ENCODE data around the gene PRR19.

PRR19 gene

DNA sequence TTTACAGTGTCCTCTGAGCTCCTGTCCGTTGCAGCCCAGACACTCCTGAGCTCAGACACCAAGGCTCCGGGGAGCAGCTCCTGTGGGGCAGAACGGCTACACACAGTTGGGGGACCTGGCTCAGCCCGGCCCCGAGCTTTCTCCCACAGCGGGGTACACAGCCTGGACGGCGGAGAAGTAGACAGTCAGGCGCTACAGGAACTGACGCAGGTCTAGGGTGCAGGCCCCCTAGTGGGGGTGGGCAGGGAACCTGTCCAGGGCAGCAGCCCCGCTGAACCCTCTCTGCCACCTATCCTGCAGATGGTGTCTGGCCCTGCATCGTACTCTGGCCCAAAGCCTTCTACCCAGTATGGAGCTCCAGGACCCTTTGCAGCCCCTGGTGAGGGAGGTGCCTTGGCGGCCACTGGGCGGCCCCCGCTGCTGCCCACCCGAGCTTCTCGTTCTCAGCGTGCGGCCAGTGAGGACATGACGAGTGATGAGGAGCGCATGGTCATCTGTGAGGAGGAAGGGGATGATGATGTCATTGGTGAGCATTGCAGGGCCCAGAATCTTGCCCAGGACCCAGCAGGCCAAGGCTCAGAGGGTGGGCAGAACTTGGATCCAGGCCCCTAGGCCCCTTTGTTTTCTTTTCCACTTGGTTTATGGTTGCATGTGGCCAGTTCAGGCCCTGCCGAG, 12.9 kb upstream of the PRR19 start:
- H3K4me1 ChIP-seq: peaks cover 74% of the 10 kb centered on the region
- H3K4me2 ChIP-seq: no peak overlapping the region
- peaks cover 94% of the 10 kb centered on the region for H4K20me1 ChIP-seq
- H3K9me3 ChIP-seq: no peaks in the 10 kb centered on the region
- TF ChIP-seq Cebpa-rat (IDR thresholded peaks at IDR 0.05): no peak
- H3K27ac ChIP-seq: no peak overlapping the region; the same call in 1 of the 2 replicates
- no peak overlapping the region for H3K4me3 ChIP-seq
- H3K27me3 ChIP-seq: no peaks in the 10 kb centered on the region
- H3K9ac ChIP-seq: no peak overlapping the region
- peaks cover 73% of the 10 kb centered on the region for H3K36me3 ChIP-seq

DNA sequence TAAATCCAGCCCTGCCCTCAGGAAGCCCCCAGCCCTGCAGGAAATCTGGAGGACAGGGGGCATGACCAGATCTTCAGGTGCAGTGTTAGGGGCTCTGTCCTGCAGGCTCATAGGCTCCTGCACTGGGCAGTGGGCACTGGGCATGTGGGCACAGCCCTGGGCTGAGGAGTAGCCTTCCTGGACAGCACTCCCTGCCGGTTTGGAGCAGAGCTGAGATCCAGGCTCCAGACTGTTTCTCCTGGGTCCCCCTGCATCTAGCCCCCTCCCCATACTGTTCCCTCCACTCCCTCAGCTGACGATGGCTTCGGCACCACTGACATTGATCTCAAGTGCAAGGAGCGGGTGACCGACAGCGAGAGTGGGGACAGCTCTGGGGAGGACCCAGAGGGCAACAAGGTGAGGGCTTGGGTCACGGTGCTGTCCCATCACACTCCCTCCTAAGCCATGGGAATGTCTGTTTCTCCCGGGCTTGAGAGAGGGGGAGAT, 12.3 kb upstream of the PRR19 start:
- no peaks in the 10 kb centered on the region for H3K9me3 ChIP-seq
- no peak overlapping the region for H3K4me3 ChIP-seq
- TF ChIP-seq Cebpa-rat (IDR thresholded peaks at IDR 0.05): no peak
- H3K27me3 ChIP-seq: no peaks in the 10 kb centered on the region
- H3K27ac ChIP-seq: peak overlapping the region; percentile 52; the same call in 1 of the 2 replicates
- H3K4me1 ChIP-seq: peaks cover 73% of the 10 kb centered on the region
- H4K20me1 ChIP-seq: peaks cover 98% of the 10 kb centered on the region
- H3K36me3 ChIP-seq: peaks cover 79% of the 10 kb centered on the region
- H3K4me2 ChIP-seq: peak overlapping the region; percentile 80
- peak overlapping the region; percentile 37; the same call in 1 of the 2 replicates for H3K9ac ChIP-seq

DNA sequence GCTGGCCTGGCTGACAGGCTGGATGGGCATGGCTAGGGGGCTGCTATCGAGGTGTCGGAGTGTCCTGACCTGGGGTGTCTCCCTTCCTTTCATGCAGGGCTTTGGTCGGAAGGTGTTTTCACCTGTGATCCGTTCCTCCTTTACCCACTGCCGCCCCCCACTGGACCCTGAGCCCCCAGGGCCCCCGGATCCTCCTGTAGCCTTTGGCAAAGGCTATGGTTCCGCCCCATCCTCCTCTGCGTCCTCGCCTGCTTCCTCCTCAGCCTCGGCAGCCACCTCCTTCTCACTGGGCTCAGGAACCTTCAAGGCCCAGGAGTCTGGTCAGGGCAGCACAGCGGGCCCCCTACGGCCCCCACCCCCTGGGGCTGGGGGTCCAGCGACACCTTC, 11.8 kb upstream of the PRR19 start:
- H3K4me1 ChIP-seq: peaks cover 67% of the 10 kb centered on the region
- peak overlapping the region; percentile 52 for H3K27ac ChIP-seq
- peak overlapping the region; percentile 80 for H3K4me2 ChIP-seq
- H3K9ac ChIP-seq: peak overlapping the region; percentile 37
- TF ChIP-seq Cebpa-rat (IDR thresholded peaks at IDR 0.05): no peak
- H4K20me1 ChIP-seq: peaks cover 93% of the 10 kb centered on the region
- H3K9me3 ChIP-seq: no peaks in the 10 kb centered on the region
- no peak overlapping the region for H3K4me3 ChIP-seq
- peaks cover 82% of the 10 kb centered on the region for H3K36me3 ChIP-seq
- H3K27me3 ChIP-seq: no peaks in the 10 kb centered on the region

DNA sequence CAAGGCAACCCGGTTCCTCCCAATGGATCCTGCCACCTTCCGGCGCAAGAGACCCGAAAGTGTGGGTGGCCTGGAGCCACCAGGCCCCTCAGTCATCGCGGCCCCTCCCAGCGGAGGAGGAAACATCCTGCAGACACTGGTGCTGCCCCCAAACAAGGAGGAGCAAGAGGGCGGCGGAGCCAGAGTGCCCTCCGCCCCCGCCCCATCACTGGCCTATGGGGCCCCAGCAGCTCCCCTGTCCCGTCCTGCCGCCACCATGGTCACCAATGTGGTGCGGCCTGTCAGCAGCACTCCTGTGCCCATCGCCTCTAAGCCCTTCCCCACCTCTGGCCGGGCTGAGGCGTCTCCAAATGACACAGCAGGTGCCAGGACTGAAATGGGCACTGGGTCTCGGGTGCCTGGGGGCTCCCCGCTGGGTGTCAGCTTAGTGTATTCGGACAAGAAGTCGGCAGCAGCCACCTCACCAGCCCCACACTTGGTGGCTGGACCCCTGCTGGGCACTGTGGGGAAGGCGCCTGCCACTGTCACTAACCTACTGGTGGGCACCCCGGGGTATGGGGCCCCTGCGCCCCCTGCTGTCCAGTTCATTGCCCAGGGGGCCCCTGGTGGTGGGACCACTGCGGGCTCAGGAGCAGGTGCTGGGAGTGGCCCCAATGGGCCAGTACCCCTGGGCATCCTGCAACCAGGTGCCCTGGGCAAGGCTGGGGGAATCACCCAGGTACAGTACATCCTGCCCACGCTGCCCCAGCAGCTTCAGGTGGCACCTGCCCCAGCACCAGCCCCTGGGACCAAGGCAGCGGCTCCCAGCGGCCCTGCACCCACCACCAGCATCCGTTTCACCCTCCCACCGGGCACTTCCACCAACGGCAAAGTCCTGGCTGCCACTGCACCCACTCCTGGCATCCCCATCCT, 11.2 kb upstream of the PRR19 start:
- Histone ChIP-seq H3K36me3 (peaks cover 89% of the 10 kb centered on the region), H3K9me3 (no peaks in the 10 kb centered on the region), H4K20me1 (peaks cover 92% of the 10 kb centered on the region), H3K4me2 (peak overlapping the region; percentile 80), H3K4me1 (peaks cover 61% of the 10 kb centered on the region), H3K27ac (peak overlapping the region; percentile 52), H3K9ac (peak overlapping the region; percentile 37; the same call in 1 of the 2 replicates), H3K27me3 (no peaks in the 10 kb centered on the region), H3K4me3 (peak overlapping the region; percentile 16; the same call in 1 of the 2 replicates)
- TF ChIP-seq Cebpa-rat (IDR thresholded peaks at IDR 0.05): no peak

DNA sequence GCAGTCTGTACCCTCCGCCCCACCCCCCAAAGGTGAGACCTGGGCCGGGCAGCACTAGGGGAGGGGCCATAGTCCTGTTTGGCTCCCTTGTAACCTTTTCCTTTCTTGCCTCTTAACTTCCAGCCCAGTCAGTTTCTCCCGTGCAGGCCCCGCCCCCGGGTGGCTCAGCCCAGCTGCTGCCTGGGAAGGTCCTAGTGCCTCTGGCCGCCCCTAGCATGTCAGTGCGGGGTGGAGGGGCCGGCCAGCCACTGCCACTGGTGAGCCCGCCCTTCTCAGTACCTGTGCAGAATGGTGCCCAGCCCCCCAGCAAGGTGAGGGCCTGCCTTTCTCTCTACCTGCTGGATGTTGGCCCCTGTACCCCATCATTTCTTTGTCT, 10.5 kb upstream of the PRR19 start:
- Histone ChIP-seq H3K4me2 (peak overlapping the region; percentile 80), H3K4me1 (peaks cover 56% of the 10 kb centered on the region), H3K9me3 (no peaks in the 10 kb centered on the region), H4K20me1 (peaks cover 93% of the 10 kb centered on the region), H3K27ac (0 out of 2 replicates have a peak overlapping the region, but pooled peaks have one; percentile 39), H3K4me3 (peak overlapping the region; percentile 16; the same call in 1 of the 2 replicates), H3K9ac (peak overlapping the region; percentile 8; the same call in 1 of the 2 replicates), H3K27me3 (no peaks in the 10 kb centered on the region), H3K36me3 (peaks cover 95% of the 10 kb centered on the region)
- TF ChIP-seq Cebpa-rat (IDR thresholded peaks at IDR 0.05): no peak

DNA sequence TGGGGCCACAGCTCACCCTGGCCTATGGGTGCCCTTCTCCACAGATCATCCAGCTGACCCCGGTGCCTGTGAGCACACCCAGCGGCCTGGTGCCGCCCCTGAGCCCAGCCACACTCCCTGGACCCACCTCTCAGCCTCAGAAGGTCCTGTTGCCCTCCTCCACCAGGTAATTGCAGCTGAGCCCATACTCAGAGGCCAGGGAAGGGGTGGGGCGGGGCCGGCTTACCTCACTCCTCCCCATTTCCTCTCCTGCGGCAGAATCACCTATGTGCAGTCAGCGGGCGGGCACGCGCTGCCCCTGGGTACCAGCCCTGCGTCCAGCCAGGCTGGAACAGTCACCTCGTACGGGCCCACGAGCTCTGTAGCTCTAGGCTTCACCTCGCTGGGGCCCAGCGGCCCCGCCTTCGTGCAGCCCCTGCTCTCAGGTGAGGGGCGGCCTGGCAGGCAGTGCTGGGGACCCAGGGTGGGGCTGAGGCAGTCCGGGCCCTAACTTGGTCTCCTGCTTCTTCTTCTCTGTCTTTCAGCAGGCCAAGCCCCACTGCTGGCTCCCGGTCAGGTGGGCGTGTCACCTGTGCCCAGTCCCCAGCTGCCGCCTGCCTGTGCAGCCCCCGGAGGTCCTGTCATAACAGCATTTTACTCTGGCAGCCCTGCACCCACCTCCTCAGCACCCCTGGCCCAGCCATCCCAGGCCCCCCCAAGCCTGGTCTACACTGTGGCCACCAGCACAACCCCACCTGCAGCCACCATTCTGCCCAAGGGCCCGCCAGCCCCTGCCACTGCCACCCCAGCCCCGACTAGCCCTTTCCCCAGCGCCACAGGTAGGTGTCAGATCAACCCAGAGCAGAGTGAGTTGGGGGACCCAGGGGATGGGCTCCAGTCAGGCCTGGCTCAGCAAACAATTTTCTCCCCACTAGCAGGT, 9.6 kb upstream of the PRR19 start:
- Histone ChIP-seq H3K4me2 (no peak overlapping the region), H3K27ac (peak overlapping the region; percentile 13; the same call in 1 of the 2 replicates), H3K36me3 (peaks cover 97% of the 10 kb centered on the region), H4K20me1 (peaks cover 92% of the 10 kb centered on the region), H3K9ac (0 out of 2 replicates have a peak overlapping the region, but pooled peaks have one; percentile 8), H3K4me3 (no peak overlapping the region), H3K4me1 (peaks cover 48% of the 10 kb centered on the region), H3K27me3 (no peaks in the 10 kb centered on the region), H3K9me3 (no peaks in the 10 kb centered on the region)
- no peak for TF ChIP-seq Cebpa-rat (IDR thresholded peaks at IDR 0.05)

DNA sequence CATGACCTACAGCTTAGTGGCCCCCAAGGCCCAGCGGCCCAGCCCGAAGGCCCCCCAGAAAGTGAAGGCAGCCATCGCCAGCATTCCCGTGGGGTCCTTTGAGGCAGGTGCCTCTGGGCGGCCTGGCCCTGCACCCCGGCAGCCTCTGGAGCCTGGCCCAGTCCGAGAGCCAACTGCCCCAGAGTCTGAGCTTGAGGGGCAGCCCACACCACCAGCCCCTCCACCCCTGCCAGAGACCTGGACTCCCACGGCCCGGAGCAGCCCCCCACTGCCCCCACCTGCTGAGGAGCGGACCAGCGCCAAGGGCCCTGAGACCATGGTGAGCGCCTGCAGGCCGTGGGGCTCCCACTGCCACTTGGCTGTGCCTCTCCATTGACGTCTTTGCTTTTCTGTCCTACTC, 9.0 kb upstream of the PRR19 start:
- peaks cover 93% of the 10 kb centered on the region for H3K36me3 ChIP-seq

DNA sequence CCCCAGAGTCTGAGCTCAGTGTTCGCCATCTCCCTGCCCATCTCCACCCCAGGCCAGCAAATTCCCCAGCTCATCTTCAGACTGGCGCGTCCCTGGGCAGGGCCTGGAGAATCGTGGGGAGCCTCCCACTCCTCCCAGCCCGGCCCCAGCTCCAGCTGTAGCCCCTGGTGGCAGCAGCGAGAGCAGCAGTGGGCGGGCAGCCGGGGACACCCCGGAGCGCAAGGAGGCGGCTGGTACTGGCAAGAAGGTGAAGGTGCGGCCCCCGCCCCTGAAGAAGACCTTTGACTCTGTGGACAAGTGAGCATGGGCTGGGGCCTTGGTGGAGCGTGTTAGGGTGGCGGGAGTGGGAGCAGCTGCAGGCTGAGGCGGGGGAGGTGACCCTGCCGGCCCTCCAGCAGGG, 8.4 kb upstream of the PRR19 start:
- H4K20me1 ChIP-seq: peaks cover 79% of the 10 kb centered on the region
- H3K9ac ChIP-seq: no peak overlapping the region
- H3K4me1 ChIP-seq: peaks cover 36% of the 10 kb centered on the region
- no peaks in the 10 kb centered on the region for H3K27me3 ChIP-seq
- no peaks in the 10 kb centered on the region for H3K9me3 ChIP-seq
- TF ChIP-seq Cebpa-rat (IDR thresholded peaks at IDR 0.05): no peak
- no peak overlapping the region for H3K27ac ChIP-seq
- no peak overlapping the region for H3K4me3 ChIP-seq
- peaks cover 90% of the 10 kb centered on the region for H3K36me3 ChIP-seq
- H3K4me2 ChIP-seq: no peak overlapping the region

More for the DNA sequence above, 9.0 kb upstream of the PRR19 start:
- Histone ChIP-seq H3K9me3 (no peaks in the 10 kb centered on the region), H3K27me3 (no peaks in the 10 kb centered on the region), H3K4me2 (no peak overlapping the region), H3K27ac (no peak overlapping the region), H3K4me1 (peaks cover 41% of the 10 kb centered on the region), H4K20me1 (peaks cover 85% of the 10 kb centered on the region), H3K9ac (no peak overlapping the region), H3K4me3 (no peak overlapping the region)
- no peak for TF ChIP-seq Cebpa-rat (IDR thresholded peaks at IDR 0.05)

DNA sequence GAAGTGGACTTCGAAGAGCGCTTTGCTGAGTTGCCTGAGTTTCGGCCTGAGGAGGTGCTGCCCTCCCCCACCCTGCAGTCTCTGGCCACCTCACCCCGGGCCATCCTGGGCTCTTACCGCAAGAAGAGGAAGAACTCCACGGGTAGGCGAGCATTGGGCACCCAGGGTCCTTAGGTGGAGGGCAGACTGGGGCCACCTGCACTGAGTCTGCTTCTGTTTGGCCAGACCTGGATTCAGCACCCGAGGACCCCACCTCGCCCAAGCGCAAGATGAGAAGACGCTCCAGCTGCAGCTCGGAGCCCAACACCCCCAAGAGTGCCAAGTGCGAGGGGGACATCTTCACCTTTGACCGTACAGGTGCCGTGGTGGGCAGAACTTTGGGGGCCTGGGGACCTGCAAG, 8.0 kb upstream of the PRR19 start:
- Histone ChIP-seq H3K9me3 (no peaks in the 10 kb centered on the region), H3K27me3 (no peaks in the 10 kb centered on the region), H3K9ac (no peak overlapping the region), H3K4me1 (peaks cover 31% of the 10 kb centered on the region), H3K36me3 (peaks cover 86% of the 10 kb centered on the region), H3K4me3 (no peak overlapping the region), H3K27ac (no peak overlapping the region), H3K4me2 (no peak overlapping the region), H4K20me1 (peaks cover 75% of the 10 kb centered on the region)
- TF ChIP-seq Cebpa-rat (IDR thresholded peaks at IDR 0.05): no peak

Data from BLaER1 (cell line).